Activated T-cell treated with anti-CD3 and anti-CD28 coated beads, Interleukin-2, amount 50 U/mL, for 24 hours (primary cell): Measurements from ENCODE around the gene GRIP1.

ENCODE experiments used
- DNase-seq: peaks from one replicate; pipeline ENCODE4 v3.0.0-alpha.2; 2020
- H3K27ac Mint-ChIP-seq: 2 replicates; pipeline ENCODE4 v1.8.0; 2020; ENCODE audit warnings: mild to moderate bottlenecking, mixed read lengths
- H3K27me3 Mint-ChIP-seq: 2 replicates; pipeline ENCODE4 v1.8.0; 2020; ENCODE audit warnings: mixed read lengths
- H3K36me3 Mint-ChIP-seq: 2 replicates; pipeline ENCODE4 v1.8.0; 2020; ENCODE audit warnings: low read depth, mixed read lengths
- H3K4me1 Mint-ChIP-seq: 2 replicates; pipeline ENCODE4 v1.8.0; 2020; ENCODE audit warnings: low read depth, mixed read lengths
- H3K4me3 Mint-ChIP-seq: 2 replicates; pipeline ENCODE4 v1.8.0; 2020; ENCODE audit warnings: mild to moderate bottlenecking, moderate library complexity, mixed read lengths
- H3K9me3 Mint-ChIP-seq: 2 replicates; pipeline ENCODE4 v1.8.0; 2020; ENCODE audit warnings: mixed read lengths

GRIP1 gene

DNA sequence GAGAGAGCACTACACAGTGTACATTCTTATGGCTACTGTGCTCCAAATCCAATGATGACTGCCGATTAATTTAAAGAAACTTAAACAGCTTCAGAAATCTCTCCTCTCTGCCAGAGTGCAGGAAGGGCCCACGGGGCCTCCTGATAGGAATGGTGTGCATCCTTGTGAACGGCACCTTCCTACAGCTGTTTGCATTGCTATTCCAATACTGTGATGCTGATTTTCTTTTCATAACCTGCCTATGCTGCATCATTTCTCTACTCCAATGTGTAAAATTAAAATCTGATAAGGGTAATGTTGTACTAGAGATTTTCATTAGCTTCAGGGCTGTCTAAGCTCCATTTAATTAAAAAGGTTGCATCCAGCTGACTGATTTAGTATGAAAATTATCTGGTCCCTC is 217.5 kb downstream of the GRIP1 start:
- H3K4me3 Mint-ChIP-seq, result no peak overlapping the region
- no peak overlapping the region for H3K27ac Mint-ChIP-seq
- no peaks in the 10 kb centered on the region for H3K36me3 Mint-ChIP-seq
- H3K27me3 Mint-ChIP-seq, result peaks cover 2% of the 10 kb centered on the region
- DNase-seq, result no peak
- H3K9me3 Mint-ChIP-seq, result no peaks in the 10 kb centered on the region
- H3K4me1 Mint-ChIP-seq, result no peaks in the 10 kb centered on the region

- Mint-ChIP-seq H3K4me1 (no peaks in the 10 kb centered on the region), H3K36me3 (no peaks in the 10 kb centered on the region), H3K27me3 (peaks cover 5% of the 10 kb centered on the region), H3K4me3 (no peak overlapping the region), H3K27ac (no peak overlapping the region), H3K9me3 (no peaks in the 10 kb centered on the region)
- DNase-seq, result no peak
These were observed 218.9 kb downstream of the GRIP1 start for GRCh38 chr12:66459944-66460482.

DNA sequence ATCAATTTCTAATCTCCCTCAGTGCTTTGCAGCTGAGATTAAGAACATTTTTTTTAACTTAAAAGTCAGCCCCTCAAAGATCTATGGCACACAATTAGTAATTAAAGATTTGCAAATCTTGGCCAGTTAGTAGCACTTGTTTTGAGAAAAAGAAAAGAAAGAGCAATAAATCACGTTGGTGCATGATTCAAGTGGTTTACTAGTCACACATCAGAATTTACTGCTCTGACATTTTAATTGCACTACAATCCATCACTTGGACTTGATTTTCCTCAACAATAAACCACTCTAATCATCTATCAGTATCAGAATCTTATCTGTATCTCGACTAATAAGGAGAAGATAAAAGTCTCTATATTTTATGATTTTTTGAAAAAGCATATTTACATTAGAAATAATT is 222.3 kb downstream of the GRIP1 start:
- Mint-ChIP-seq H3K36me3 (no peaks in the 10 kb centered on the region), H3K4me3 (no peak overlapping the region), H3K27ac (no peak overlapping the region), H3K27me3 (peaks cover 13% of the 10 kb centered on the region), H3K4me1 (peaks cover 8% of the 10 kb centered on the region), H3K9me3 (no peaks in the 10 kb centered on the region)
- DNase-seq, result no peak

DNA sequence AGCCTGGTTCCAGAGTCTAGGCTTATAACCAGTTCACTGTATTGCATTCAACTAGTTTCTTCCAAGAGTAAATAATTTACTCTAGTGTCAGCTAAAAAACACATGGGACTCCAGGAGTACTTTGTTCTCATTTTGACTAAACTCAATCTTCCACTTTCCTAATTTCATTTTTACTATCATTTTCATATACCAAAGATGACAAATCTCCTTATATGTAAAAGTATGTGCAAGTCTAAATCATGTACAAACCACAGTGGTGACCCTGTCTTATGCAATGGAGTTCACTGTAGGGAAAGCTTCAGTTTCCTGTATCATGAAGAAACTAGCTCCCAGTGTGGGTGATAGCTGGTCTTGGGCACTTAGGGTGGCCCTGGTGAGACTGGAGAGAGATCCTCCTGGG is 225.0 kb downstream of the GRIP1 start:
- Mint-ChIP-seq H3K4me1 (peaks cover 8% of the 10 kb centered on the region), H3K4me3 (no peak overlapping the region), H3K9me3 (no peaks in the 10 kb centered on the region), H3K27me3 (peaks cover 17% of the 10 kb centered on the region), H3K27ac (no peak overlapping the region), H3K36me3 (no peaks in the 10 kb centered on the region)
- DNase-seq, result no peak

- Mint-ChIP-seq H3K9me3 (no peaks in the 10 kb centered on the region), H3K4me3 (no peak overlapping the region), H3K27ac (no peak overlapping the region), H3K36me3 (no peaks in the 10 kb centered on the region), H3K4me1 (peaks cover 8% of the 10 kb centered on the region), H3K27me3 (peaks cover 17% of the 10 kb centered on the region)
- DNase-seq, result no peak
These were observed 225.8 kb downstream of the GRIP1 start for GRCh38 chr12:66453120-66453519.

- Mint-ChIP-seq H3K4me3 (no peak overlapping the region), H3K36me3 (no peaks in the 10 kb centered on the region), H3K4me1 (peaks cover 8% of the 10 kb centered on the region), H3K27me3 (peaks cover 12% of the 10 kb centered on the region), H3K27ac (no peak overlapping the region), H3K9me3 (no peaks in the 10 kb centered on the region)
- DNase-seq, result no peak
These were observed 229.3 kb downstream of the GRIP1 start for GRCh38 chr12:66449531-66449930.

DNA sequence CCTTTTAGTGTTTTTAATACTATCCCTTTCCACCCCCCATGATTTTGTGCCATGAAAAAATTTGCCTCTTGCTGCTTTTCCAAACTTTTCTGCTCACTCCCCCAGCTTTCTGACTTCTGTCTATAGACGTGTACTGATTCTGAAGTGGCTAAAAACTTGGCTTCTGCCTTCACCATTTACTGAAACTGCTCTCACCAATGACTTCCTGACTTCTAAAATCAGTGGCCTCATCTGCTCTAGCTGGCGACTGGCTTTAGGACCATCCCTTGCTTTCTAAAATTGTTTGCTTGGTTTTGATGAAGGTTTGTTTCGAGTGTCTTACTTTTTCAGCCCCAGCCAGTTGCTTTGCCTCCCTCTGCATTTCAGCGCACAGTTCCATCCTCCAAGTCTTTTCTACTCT is 231.2 kb downstream of the GRIP1 start:
- Mint-ChIP-seq H3K4me3 (no peak overlapping the region), H3K27me3 (peaks cover 12% of the 10 kb centered on the region), H3K4me1 (no peaks in the 10 kb centered on the region), H3K36me3 (no peaks in the 10 kb centered on the region), H3K9me3 (no peaks in the 10 kb centered on the region), H3K27ac (no peak overlapping the region)
- DNase-seq, result no peak

DNA sequence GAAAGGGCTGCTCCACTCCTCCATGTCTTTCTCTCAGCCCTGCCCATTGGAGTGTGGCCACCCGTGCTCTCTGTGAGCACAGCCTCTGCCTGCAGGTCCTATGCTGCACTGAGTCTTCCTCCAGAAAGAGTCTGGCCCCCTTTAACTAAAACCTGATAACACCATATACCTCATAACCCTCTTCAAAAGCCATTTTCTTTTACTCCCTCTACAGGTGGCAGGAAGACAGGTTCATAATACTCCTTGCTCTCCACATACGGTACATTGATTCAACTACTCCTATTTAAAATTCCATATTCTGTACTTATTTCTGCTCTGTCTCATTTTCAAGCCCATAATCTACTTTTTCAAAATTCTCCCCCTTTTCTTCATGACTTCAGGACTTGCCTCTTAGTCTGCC is 232.6 kb downstream of the GRIP1 start:
- Mint-ChIP-seq H3K36me3 (no peaks in the 10 kb centered on the region), H3K27me3 (peaks cover 2% of the 10 kb centered on the region), H3K27ac (no peak overlapping the region), H3K9me3 (no peaks in the 10 kb centered on the region), H3K4me3 (no peak overlapping the region), H3K4me1 (no peaks in the 10 kb centered on the region)
- DNase-seq, result no peak

GRCh38 chr12:66441905-66442559 is 236.8 kb downstream of the GRIP1 start:
- Mint-ChIP-seq H3K4me3 (no peak overlapping the region), H3K36me3 (no peaks in the 10 kb centered on the region), H3K4me1 (no peaks in the 10 kb centered on the region), H3K27ac (no peak overlapping the region), H3K9me3 (no peaks in the 10 kb centered on the region), H3K27me3 (no peaks in the 10 kb centered on the region)
- no peak for DNase-seq

DNA sequence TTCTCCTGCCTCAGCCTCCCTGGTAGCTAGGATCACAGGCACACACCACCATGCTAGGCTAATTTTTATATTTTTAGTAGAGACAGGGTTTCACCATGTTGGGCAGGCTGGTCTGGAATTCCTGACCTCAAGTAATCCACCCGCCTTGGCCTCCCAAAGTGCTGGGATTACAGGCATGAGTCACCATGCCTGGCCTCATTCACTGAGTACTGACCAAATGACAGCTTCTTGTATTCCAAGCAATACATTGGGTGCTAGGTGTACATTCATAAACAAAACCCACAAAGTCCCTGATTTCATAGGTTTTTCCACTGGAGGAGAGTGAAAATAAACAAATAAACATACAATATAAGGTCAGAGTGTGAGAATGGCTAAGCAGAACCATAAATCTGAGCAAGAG is 240.3 kb downstream of the GRIP1 start:
- H3K27ac Mint-ChIP-seq, result no peak overlapping the region
- H3K36me3 Mint-ChIP-seq, result no peaks in the 10 kb centered on the region
- H3K4me3 Mint-ChIP-seq, result no peak overlapping the region
- no peak for DNase-seq
- H3K27me3 Mint-ChIP-seq, result no peaks in the 10 kb centered on the region
- H3K4me1 Mint-ChIP-seq, result no peaks in the 10 kb centered on the region
- H3K9me3 Mint-ChIP-seq, result no peaks in the 10 kb centered on the region

GRCh38 chr12:66430106-66430505 is 248.8 kb downstream of the GRIP1 start:
- H3K27ac Mint-ChIP-seq, result no peak overlapping the region
- H3K36me3 Mint-ChIP-seq, result no peaks in the 10 kb centered on the region
- no peaks in the 10 kb centered on the region for H3K27me3 Mint-ChIP-seq
- H3K4me3 Mint-ChIP-seq, result no peak overlapping the region
- H3K9me3 Mint-ChIP-seq, result no peaks in the 10 kb centered on the region
- no peaks in the 10 kb centered on the region for H3K4me1 Mint-ChIP-seq
- no peak for DNase-seq

DNA sequence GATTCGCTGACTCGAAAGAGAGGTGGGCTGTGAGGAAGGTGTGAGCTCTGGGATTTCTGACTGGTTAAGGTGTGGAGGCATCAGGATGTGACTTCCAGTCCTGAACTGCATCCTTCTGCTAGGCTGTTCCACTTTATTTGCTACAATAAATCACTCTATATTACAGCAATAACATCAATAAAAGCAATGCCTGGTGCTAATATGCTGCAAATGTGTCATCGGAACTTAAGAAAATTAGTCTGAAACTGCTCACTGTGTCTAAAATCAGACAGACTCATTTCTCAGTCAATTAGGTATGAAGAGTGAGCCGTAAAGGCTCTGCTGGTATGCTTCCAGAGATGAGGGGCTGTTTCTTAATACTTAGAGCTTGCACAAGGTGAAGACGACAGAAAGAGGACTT is 250.0 kb downstream of the GRIP1 start:
- Mint-ChIP-seq H3K27ac (no peak overlapping the region), H3K4me3 (no peak overlapping the region), H3K9me3 (peaks cover 5% of the 10 kb centered on the region), H3K4me1 (no peaks in the 10 kb centered on the region), H3K36me3 (no peaks in the 10 kb centered on the region), H3K27me3 (no peaks in the 10 kb centered on the region)
- no peak for DNase-seq

DNA sequence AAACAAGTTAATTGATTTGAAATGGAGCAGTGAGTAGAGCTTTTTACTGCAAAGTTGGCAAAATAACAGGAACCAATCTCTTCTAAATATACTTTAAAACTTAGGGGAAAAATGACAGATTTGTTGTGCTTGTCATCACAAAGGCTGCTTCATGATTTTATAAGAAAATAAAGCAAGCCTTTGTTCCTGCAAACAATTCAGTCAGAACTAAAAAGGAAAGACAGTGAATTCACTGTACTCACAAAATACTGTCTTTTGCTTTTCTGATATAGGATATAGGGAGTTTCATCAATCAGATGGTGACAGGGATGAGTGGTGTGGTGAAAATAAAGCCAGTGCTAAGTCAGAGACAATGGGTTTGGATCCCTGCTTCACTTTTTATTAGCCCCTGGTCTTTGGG is 250.6 kb downstream of the GRIP1 start:
- H3K36me3 Mint-ChIP-seq, result no peaks in the 10 kb centered on the region
- H3K27me3 Mint-ChIP-seq, result peaks cover 4% of the 10 kb centered on the region
- DNase-seq, result no peak
- H3K4me1 Mint-ChIP-seq, result no peaks in the 10 kb centered on the region
- H3K4me3 Mint-ChIP-seq, result no peak overlapping the region
- H3K27ac Mint-ChIP-seq, result no peak overlapping the region
- peaks cover 6% of the 10 kb centered on the region for H3K9me3 Mint-ChIP-seq

DNA sequence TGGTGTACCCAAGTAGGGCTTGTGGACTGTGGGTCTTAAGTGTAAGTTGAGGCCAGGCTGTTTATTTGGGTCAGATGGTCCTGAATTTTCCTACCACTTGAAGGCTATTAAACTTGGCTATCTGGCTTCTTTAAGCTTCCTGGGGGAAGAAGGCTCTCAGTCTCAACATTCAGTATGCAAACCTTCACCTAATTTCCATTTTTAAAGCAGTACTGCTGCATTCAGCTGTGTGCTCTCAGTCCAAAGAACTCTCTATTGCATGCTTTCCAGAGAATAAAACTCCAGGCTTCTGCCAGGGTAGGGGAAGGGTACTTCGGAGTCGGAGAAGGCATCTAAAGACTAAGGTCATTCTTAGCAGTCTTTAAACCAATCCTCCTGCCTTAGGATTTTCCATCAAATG is 252.2 kb downstream of the GRIP1 start:
- H3K4me3 Mint-ChIP-seq, result no peak overlapping the region
- peaks cover 4% of the 10 kb centered on the region for H3K27me3 Mint-ChIP-seq
- H3K4me1 Mint-ChIP-seq, result no peaks in the 10 kb centered on the region
- H3K9me3 Mint-ChIP-seq, result peaks cover 6% of the 10 kb centered on the region
- H3K36me3 Mint-ChIP-seq, result no peaks in the 10 kb centered on the region
- no peak for DNase-seq
- H3K27ac Mint-ChIP-seq, result no peak overlapping the region

- no peak for DNase-seq
- Mint-ChIP-seq H3K4me3 (no peak overlapping the region), H3K27me3 (peaks cover 4% of the 10 kb centered on the region), H3K4me1 (no peaks in the 10 kb centered on the region), H3K36me3 (no peaks in the 10 kb centered on the region), H3K9me3 (peaks cover 6% of the 10 kb centered on the region), H3K27ac (no peak overlapping the region)
These were observed 255.6 kb downstream of the GRIP1 start for GRCh38 chr12:66423266-66423665.

DNA sequence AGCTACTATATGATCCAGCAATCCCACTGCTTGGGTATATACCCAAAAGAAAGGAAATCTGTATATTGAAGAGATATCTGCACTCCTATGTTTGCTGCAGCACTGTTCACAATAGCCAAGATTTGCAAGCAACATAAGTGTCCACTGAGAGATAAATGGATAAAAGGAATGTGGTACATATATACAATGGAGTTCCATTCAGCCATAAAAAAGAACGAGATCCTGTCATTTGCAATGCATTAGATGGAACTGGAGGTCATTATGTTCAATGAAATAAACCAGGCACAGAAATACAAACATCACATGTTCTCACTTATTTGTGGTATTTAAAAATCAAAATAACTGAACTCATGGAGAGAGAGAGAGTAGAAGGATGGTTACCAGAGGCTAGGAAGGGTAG is 260.0 kb downstream of the GRIP1 start:
- H3K4me1 Mint-ChIP-seq, result no peaks in the 10 kb centered on the region
- peaks cover 12% of the 10 kb centered on the region for H3K27me3 Mint-ChIP-seq
- H3K27ac Mint-ChIP-seq, result no peak overlapping the region
- no peak for DNase-seq
- H3K36me3 Mint-ChIP-seq, result no peaks in the 10 kb centered on the region
- H3K4me3 Mint-ChIP-seq, result no peak overlapping the region
- peaks cover 1% of the 10 kb centered on the region for H3K9me3 Mint-ChIP-seq
